Tibial nerve (tissue), 4 donors: ENCODE data around the gene CDV3.

Source experiments
- CTCF ChIP-seq, 5 experiments: fragments of 200-600 bp in 3 of 5; fragments of 450-650 bp in 2 of 5; sonication (generic) in 3 of 5; IDR thresholded peaks; one replicate each; pipeline ENCODE4 v1.5.1; 2016 to 2019; ENCODE audit warnings: antibody characterized with exemption in 5 of 5, mild to moderate bottlenecking in 3 of 5, moderate library complexity in 2 of 5
- EP300 ChIP-seq, 2 donors: sonication (generic); formaldehyde crosslinking; IDR thresholded peaks; one replicate each; pipeline ENCODE4 v1.6.1; 2017; ENCODE audit warnings: antibody characterized with exemption in 2 of 2, mild to moderate bottlenecking in 1 of 2
- POLR2A ChIP-seq, 2 donors: fragments of 450-650 bp; IDR thresholded peaks; one replicate each; pipeline ENCODE4 v1.6.1; 2017; ENCODE audit warnings: antibody characterized with exemption in 2 of 2, mild to moderate bottlenecking in 2 of 2, moderate library complexity in 2 of 2

DNA sequence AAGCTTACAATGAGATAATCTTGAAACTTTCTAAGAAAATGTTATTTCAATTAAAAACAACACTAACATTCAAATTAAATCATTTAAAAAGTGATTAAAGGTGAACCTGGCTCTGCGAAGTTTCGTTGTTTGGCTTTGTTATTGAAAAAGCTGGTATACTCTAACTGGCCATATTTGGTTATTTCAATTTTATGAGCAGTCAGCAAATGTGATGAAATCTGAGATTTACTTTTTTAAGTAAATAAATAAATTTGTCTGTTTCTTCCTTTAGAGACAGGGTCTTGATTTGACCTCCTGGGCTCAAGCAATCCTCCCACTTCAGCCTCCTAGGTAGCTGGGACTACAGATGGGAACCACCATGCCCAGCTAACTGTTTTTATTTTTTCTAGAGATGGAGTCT, 38.0 kb downstream of the CDV3 start:
- no peak for TF ChIP-seq CTCF (IDR thresholded peaks at IDR 0.05)
- TF ChIP-seq EP300 (IDR thresholded peaks at IDR 0.05), result no peak
- TF ChIP-seq POLR2A (IDR thresholded peaks at IDR 0.05), result no peak
